Pancreas (tissue), 10 donors: ENCODE measurements around the gene EBLN1. TPM values are rescaled to one million over a fixed set of nuclear protein-coding genes. Genes with fewer than 3 reads are reported as not detected.

ENCODE experiments used
- ATAC-seq, 4 donors: fragments of 200-7000 bp; cut with Tn5 transposase; one replicate each; pipeline versions ENCODE4 v1.8.0 to v1.9.1; 2020; ENCODE audit warnings: mild to moderate bottlenecking in 4 of 4, moderate library complexity in 4 of 4
- DNase-seq, 6 donors: peaks; one replicate each; pipeline ENCODE4 v3.0.0-alpha.2; 2020
- FAIRE-seq: peaks from 2 replicates; lab custom pipeline; 2012; peaks lifted over from hg19 to GRCh38; lab: Jason Lieb, UNC
- H3K27ac ChIP-seq, 4 donors: fragments of 200-600 bp; sonication (generic); 1 replicate in 3 of 4; 2 replicates in 1 of 4; pipeline versions ENCODE4 v1.5.0 to v1.8.0; 2020
- H3K27me3 ChIP-seq, 4 donors: fragments of 200-600 bp; one replicate each; pipeline ENCODE4 v1.8.0; 2021
- H3K36me3 ChIP-seq, 3 donors: fragments of 200-600 bp; sonication (generic) in 1 of 3; one replicate each; pipeline versions ENCODE4 v1.5.0 to v1.8.0; 2020 to 2021
- H3K4me1 ChIP-seq, 3 donors: fragments of 200-600 bp; one replicate each; pipeline ENCODE4 v1.8.0; 2021
- H3K4me3 ChIP-seq, 4 donors: fragments of 200-600 bp; sonication (generic) in 2 of 4; one replicate each; pipeline versions ENCODE4 v1.5.0 to v1.8.0; 2020 to 2021
- H3K9me3 ChIP-seq, 4 donors: fragments of 200-600 bp; one replicate each; pipeline ENCODE4 v1.8.0; 2021
- WGBS, 2 donors: extraction: QIAGEN DNeasy Blood & Tissue Kit; methylation state at CpG; one replicate each; pipeline ENCODE4 v1.1.7; 2013; 5-methylcytosine and 5-hydroxymethylcytosine counted together
- intact Hi-C, 3 donors: fragments of 100-400 bp; cut with DNase I; formaldehyde crosslinking; loops; one replicate each; pipeline versions ENCODE4 v1.11.1 to v1.14.2; 2022
- polyA plus RNA-seq, 2 donors: library from polyadenylated mRNA; stranded (reverse); fragments of 200-250 nt; gene quantifications; one replicate each; pipeline ENCODE4 v1.2.3, GENCODE V29; 2013
- total RNA-seq, 6 donors: library from RNA; stranded (reverse); fragmentation: NEBNext Ultra II Directional in 4 of 6; extraction: Animal tissue kit (Norgen Biotek cat#: 25700) in 4 of 6; gene quantifications; one replicate each; pipeline versions ENCODE4 v1.2.1 to v1.2.4, GENCODE V29; 2021 to 2023
- TF ChIP-seq, protein P1 (sequence below), 4 donors: fragments of 200-600 bp; sonication (generic) in 3 of 4; IDR thresholded peaks; one replicate each; pipeline versions ENCODE4 v1.5.0 to v1.8.0; 2021; ENCODE audit warnings: antibody characterized with exemption in 4 of 4
- donor health status: healthy with polysubstance abuse.
- donor health status: DM: no; HTN: no; CAD: no; lungs with moderate emphysema.
- donor health status: DM: no; HTN: no; CAD: no.
- donor health status: control.
- donor health status: control.
- donor health status: Bipolar disorder and iron deficiency.
- donor health status: DM: yes; HTN: yes; CAD: no.
- donor health status: DM: no; HTN: no; CAD: no.
- donor health status: DM: no; HTN: no; CAD: no.
- donor health status: DM: yes; HTN: yes; CAD: no.

EBLN1 gene
- total and polyA plus RNA-seq, 8 donors = not detected

DNA sequence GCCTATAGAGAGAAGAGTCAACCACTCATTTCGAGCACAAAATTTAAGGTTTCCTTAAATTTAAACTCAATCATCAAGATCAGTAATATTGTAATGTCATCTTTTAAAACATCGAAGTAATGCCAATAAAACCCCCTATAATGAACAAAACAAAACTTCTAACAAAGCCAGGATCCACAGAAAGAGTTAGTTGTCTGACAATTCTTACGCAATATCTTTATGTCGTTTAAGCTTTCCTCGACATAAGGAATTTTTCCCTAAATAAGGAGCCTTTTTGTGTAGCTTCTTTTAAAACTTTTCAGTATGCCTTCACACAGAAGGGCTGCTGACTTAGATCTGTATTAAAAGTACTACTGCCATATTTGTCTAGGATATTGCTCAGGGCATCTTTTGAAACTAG, 7.5 kb downstream of the EBLN1 start:
- Histone ChIP-seq H3K4me3 (no peak overlapping the region), H3K4me1 (no peaks in the 10 kb centered on the region), H3K27ac (no peak overlapping the region), H3K36me3 (no peaks in the 10 kb centered on the region), H3K9me3 (no peaks in the 10 kb centered on the region), H3K27me3 (peaks cover 0 to 6% (median 0%) of the 10 kb centered on the region in 4 donors)
- intact Hi-C loops = no loop called here
- FAIRE-seq (no peak), DNase-seq (no peak), ATAC-seq (no peak)
- TF ChIP-seq, protein P1, sequence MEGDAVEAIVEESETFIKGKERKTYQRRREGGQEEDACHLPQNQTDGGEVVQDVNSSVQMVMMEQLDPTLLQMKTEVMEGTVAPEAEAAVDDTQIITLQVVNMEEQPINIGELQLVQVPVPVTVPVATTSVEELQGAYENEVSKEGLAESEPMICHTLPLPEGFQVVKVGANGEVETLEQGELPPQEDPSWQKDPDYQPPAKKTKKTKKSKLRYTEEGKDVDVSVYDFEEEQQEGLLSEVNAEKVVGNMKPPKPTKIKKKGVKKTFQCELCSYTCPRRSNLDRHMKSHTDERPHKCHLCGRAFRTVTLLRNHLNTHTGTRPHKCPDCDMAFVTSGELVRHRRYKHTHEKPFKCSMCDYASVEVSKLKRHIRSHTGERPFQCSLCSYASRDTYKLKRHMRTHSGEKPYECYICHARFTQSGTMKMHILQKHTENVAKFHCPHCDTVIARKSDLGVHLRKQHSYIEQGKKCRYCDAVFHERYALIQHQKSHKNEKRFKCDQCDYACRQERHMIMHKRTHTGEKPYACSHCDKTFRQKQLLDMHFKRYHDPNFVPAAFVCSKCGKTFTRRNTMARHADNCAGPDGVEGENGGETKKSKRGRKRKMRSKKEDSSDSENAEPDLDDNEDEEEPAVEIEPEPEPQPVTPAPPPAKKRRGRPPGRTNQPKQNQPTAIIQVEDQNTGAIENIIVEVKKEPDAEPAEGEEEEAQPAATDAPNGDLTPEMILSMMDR (IDR thresholded peaks at IDR 0.05) = no peak
- WGBS, 2 donors = 60 to 82% methylated on average over 5 of the region's 5 CpGs

DNA sequence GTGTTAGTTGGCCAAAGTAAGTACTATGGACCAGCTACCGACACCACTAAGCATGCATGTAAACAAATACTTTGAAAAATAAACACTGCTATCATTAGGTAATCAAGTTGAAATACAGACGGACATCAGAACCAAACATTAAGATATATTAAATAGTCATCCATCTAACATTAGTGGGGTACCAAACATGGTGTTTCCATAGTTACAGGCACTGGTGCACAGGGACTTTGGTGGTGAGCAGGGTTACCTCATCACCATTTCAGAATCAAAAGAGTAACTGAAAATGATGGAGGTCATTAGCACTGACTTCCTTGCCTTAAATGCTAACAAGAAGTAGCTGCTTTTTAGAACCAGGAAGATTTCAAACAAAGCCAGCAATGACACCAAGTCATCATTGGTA, 23.9 kb downstream of the EBLN1 start:
- Histone ChIP-seq H3K27ac (no peak overlapping the region), H3K36me3 (no peaks in the 10 kb centered on the region), H3K4me1 (no peaks in the 10 kb centered on the region), H3K9me3 (no peaks in the 10 kb centered on the region), H3K27me3 (no peaks in the 10 kb centered on the region), H3K4me3 (no peak overlapping the region)
- TF ChIP-seq, protein P1 (IDR thresholded peaks at IDR 0.05) = no peak
- no peak for ATAC-seq
- intact Hi-C loops = no loop called here
- FAIRE-seq = no peak
- DNase-seq = no peak
- WGBS, 2 donors = 12% methylated on average over 2 of the region's 2 CpGs

DNA sequence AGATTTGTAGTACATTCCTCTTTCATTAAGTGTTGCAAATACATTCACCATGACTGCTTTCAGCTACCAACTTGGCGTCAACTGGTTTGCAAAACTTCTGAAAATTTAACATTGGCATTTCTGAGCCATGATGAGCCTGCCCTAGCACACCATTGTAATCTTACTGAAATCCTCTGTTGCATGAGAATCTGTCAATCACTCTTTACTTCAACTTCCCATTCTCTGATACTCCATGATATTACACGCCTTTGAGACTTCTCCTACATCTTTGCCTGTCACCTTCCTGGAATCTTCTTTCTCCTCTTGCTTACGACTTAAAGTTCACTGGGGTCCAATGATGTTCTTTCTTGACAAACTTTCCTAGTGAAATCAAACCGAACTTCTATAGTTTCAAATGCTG, 32.2 kb downstream of the EBLN1 start:
- H3K27me3 ChIP-seq = peaks cover 0 to 4% (median 2%) of the 10 kb centered on the region in 4 donors
- H3K27ac ChIP-seq = no peak overlapping the region
- no peaks in the 10 kb centered on the region for H3K36me3 ChIP-seq
- TF ChIP-seq, protein P1 (IDR thresholded peaks at IDR 0.05) = no peak
- H3K4me1 ChIP-seq = no peaks in the 10 kb centered on the region
- no peak overlapping the region for H3K4me3 ChIP-seq
- FAIRE-seq = no peak
- no peak for ATAC-seq
- no peak for DNase-seq
- H3K9me3 ChIP-seq = no peaks in the 10 kb centered on the region
- WGBS, 2 donors = 50 to 74% methylated on average over 4 of the region's 4 CpGs
- intact Hi-C loops = no loop called here

DNA sequence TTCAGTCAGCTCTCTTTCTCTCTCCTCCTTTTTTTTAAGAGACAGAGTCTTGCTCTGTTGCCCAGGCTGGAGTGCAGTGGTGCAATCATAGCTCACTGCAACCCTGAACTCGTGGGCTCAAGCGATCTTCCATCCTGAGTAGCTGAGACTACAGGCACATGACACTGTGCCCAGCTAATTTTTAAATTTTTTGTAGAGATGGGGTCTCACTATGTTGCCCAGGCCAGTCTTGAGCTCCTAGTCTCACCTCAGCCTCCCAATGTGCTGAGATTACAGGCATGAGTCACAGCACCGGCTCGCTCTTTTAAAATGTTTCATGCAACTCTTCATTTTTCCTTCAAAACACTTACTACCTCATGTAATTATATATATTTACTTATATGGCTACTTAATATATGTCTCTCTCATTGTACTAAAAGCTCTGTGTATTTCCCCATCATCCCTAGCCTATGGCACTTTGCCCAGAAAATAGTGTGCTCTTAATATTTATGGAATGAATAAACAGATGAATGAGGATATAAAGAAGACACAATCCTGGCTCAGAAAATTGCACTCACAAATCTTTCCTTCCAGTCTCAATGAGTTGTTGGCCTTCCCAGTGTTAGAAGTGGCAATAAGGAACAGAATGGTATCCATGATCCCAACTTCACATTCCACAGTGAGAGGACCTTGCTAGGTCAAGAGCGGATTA, 33.9 kb downstream of the EBLN1 start:
- H3K4me1 ChIP-seq = no peaks in the 10 kb centered on the region
- peaks cover 0 to 4% (median 2%) of the 10 kb centered on the region in 4 donors for H3K27me3 ChIP-seq
- DNase-seq (no peak), ATAC-seq (no peak), FAIRE-seq (no peak)
- no peaks in the 10 kb centered on the region for H3K36me3 ChIP-seq
- H3K4me3 ChIP-seq = no peak overlapping the region
- intact Hi-C loops = no loop called here
- TF ChIP-seq, protein P1 (IDR thresholded peaks at IDR 0.05) = no peak
- H3K9me3 ChIP-seq = no peaks in the 10 kb centered on the region
- no peak overlapping the region for H3K27ac ChIP-seq
- WGBS, 2 donors = 86 to 95% methylated on average over 5 of the region's 5 CpGs

DNA sequence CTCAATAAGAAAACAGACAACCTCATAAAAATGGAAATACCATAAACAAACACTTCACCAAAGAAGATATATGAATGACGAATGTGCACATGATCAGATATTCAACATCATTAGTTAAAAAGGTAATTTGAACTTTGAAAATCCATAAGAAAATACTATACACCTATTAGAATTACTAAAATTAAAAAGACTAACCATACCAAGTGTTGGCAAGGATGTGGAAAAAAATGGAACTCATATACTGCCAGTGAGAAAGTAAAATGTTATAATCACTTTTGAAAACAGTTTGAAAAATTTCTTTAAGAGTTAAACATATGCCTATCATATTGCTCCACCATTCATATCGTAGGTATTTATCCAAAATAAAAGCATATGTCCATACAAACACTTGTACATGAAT, 37.1 kb downstream of the EBLN1 start:
- TF ChIP-seq, protein P1 (IDR thresholded peaks at IDR 0.05) = no peak
- DNase-seq (no peak), FAIRE-seq (no peak), ATAC-seq (no peak)
- no peaks in the 10 kb centered on the region for H3K9me3 ChIP-seq
- H3K36me3 ChIP-seq = no peaks in the 10 kb centered on the region
- H3K4me1 ChIP-seq = no peaks in the 10 kb centered on the region
- intact Hi-C loops = no loop called here
- no peak overlapping the region for H3K4me3 ChIP-seq
- peaks cover 0 to 4% (median 0%) of the 10 kb centered on the region in 4 donors for H3K27me3 ChIP-seq
- WGBS, 2 donors = 55 to 66% methylated on average over 2 of the region's 2 CpGs
- H3K27ac ChIP-seq = no peak overlapping the region
